Metanephros (tissue), 2 donors: Measurements from ENCODE around the gene UTP4. TPM values are rescaled to one million over a fixed set of nuclear protein-coding genes. Genes with fewer than 3 reads are reported as not detected.

ENCODE experiments used
- small RNA-seq: library from RNA; depleted of rRNA; stranded (forward); fragments of <200 nt; gene quantifications from one replicate; pipeline ENCODE3, GENCODE V24; 2014; ENCODE audit warnings: low replicate concordance
- total RNA-seq: library from RNA; depleted of rRNA; stranded (reverse); fragments of >200 nt; gene quantifications from one replicate; pipeline ENCODE4 v1.2.3, GENCODE V29; 2014

The UTP4 gene
- total RNA-seq: 24.9 TPM

DNA sequence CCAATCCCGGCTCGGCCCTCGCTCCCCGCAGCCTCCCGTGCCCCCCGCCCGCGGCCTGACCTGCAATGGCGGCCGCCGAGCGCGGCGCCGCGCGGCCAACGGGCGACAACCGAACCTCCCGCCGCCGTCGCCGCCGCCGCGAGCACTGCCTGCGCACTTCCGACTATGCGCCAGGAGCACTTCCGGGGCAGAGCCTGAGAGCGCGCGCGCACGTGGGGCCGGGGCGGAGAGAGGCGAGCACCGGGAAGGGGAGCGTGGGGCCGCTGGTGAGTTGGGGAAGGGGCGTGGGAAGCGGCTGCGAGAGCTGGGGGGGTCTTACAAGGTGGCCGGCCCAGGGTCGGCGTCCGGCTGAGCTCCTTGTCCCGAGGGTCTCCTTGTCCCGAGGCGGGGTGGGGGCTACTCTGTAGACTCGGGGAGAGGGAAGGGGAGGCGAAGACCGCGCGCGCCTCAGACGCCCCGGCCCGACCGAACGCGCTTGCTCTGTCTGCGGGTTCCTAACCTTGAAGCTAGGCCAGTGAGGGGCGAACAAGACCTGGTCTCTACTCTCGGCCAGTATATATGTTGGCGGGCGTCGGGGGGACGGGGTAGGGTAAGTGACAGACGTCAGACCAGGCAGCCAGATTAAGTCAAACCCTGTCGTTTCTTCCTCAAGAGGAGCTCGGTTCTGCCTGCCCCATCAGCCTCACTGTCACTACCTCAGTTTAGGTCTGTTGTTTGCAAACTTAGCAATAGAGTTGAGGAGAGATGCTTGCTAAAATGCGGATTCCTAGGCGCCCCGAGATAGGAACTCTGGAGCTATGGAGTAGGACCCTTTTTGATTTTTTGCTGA is at the start of gene UTP4, which contains the start of gene CHTF8:
Gene UTP4 (plus strand): TSS at position 226 of the 829 bp plus-strand sequence. CDS start 811 bp downstream, outside the sequence.
Gene CHTF8 (minus strand): TSS at position 165 of the 829 bp plus-strand sequence. CDS start 11,130 bp downstream, outside the sequence.

DNA sequence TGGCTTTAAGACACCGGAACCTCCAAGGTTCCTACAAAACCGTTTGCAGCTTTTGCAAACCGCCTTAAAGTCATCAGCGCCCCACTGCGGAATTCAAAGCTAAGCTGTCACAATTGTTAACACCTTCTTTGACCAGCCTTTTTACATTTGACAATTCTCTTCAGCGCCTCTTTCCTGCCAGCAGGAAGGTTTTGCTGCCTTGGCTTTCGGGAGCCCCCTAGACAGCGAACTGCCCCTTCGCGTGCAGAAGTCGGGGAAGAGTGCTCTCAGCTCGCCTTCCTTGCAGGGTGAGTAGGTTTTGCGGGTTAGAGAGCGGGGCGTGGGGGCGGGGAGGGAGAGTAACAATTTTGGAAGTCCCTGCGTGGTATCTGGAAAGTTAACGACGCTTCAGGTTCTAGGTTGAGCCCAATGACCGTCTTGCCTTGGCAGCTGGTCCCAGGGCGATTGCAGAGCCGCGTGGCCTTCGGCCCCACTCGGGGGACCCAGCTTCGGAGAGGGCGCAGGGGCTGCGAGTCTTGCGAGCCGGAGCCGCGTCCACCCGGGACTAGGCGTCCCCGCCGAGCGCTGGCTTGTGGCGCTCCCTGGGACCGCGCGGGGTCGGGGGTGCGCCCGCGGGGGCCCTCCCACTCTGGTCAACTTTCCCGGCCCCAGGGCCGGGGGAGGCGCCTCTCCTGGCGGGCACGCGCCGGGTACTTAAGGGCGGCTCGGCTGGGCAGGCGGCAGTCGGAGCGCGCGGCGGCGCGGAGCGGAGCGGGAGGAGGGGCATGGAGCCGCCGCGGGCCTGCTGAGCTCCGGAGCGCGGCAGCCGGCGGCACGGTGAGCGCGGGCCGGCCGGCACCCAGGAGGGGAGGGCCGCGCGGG is 26.7 kb upstream of the UTP4 start, which contains the start of gene HAS3:
Gene HAS3 (plus strand): TSS at position 153 of the 861 bp plus-strand sequence. CDS start 3,743 bp downstream, outside the sequence.

DNA sequence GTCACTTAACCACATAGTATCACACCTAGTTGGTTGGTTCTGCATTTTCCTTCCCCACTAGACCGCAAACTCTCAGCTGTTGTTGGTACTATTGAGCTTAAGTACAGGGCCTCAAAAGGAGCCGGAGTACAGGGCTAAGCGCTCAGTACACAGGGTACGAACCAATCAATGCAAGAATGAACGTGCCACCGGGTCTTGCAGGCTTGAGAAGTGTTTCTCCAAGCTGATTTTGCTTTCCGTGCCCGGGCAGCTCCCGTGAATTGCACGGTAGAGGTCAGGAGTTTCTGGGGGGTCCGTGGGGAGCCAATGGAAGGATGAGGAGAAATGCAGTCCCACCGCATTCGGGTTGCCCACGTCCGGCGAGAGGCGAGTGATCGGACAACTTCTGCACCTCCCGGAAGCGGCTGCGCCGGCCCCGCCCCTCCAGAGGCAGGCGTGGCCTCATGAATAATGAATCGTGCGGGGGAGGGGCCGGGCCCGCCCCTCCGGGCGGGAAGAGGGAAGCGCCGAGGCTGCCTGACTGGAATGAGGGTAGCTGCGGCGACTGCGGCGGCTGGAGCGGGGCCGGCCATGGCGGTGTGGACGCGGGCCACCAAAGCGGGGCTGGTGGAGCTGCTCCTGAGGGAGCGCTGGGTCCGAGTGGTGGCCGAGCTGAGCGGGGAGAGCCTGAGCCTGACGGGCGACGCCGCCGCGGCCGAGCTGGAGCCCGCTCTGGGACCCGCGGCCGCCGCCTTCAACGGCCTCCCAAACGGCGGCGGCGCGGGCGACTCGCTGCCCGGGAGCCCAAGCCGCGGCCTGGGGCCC is 54.4 kb downstream of the UTP4 start, which contains the start of gene SNTB2:
Gene SNTB2 (plus strand): TSS at position 523 of the 804 bp plus-strand sequence. CDS start 3 bp downstream, at position 526.

Small RNAs within 50 kb of the gene (small RNA-seq; reads per million reads assigned to genes)
- gene RF00019 (not detected), gene RNU6-22P (not detected)

Other genes with a start within 250 kb of the UTP4 start
- gene HAS3, start 27.0 kb upstream of the UTP4 start, total RNA-seq: 4.3 TPM
- 118 TPM for gene CHTF8, start 61 bp upstream of the UTP4 start, total RNA-seq
- 33.2 TPM for gene SNTB2, start 54.5 kb downstream of the UTP4 start, total RNA-seq
- gene VPS4A, start 178.7 kb downstream of the UTP4 start, total RNA-seq: 34.4 TPM
- gene PDF, start 197.9 kb downstream of the UTP4 start, total RNA-seq: 14.6 TPM
- gene COG8, start 206.9 kb downstream of the UTP4 start, total RNA-seq: 52.7 TPM
- 15.8 TPM for gene NIP7, start 207.1 kb downstream of the UTP4 start, total RNA-seq
- gene TMED6, start 219.1 kb downstream of the UTP4 start, total RNA-seq: 1.9 TPM